RWPE1 (cell line): ENCODE results near the gene PPT1.
A peak's percentile ranks its signal among the peaks of the same experiment; 100 is the strongest.

Source experiments
- CTCF ChIA-PET: fragments of 350-600 bp; sonication (Branson Sonifier 250); formaldehyde crosslinking; extraction: SDS; loops from one replicate; lab custom pipeline; 2021; lab: Yijun Ruan, JAX
- POLR2A ChIA-PET: fragments of 400-600 bp; formaldehyde crosslinking; extraction: SDS; loops from one replicate; lab custom pipeline; 2020; ENCODE audit warnings: antibody characterized with exemption; ENCODE audit not compliant: low non-redundant PET; lab: Yijun Ruan, JAX
- DNase-seq: peaks from one replicate; pipeline ENCODE4 v3.0.0; 2012; ENCODE audit warnings: low spot score
- H3K27ac ChIP-seq: fragments of 450-650 bp; 2 replicates; pipeline ENCODE4 v1.5.1; 2017
- CTCF ChIP-seq: fragments of 450-650 bp; conservative IDR thresholded peaks from 2 replicates; pipeline ENCODE4 v1.5.1; 2017; ENCODE audit warnings: low read depth, mild to moderate bottlenecking

PPT1 gene

GRCh38 chr1:40096977-40097782, at the start of gene PPT1:
Gene PPT1, minus strand, starts transcription at chr1:40097252. Its CDS starts 14 bp downstream, at chr1:40097238.
- ChIA-PET CTCF (interaction anchor here (0.6 kb wide), 1 partner anchor 46 kb away, joined by 5 read pairs; no protein-coding TSS in a partner anchor), POLR2A (no interaction called here)
- no peak for TF ChIP-seq CTCF
- peak; percentile 77 for DNase-seq
- H3K27ac ChIP-seq = peak within 1 kb of the TSS; percentile 62

DNA sequence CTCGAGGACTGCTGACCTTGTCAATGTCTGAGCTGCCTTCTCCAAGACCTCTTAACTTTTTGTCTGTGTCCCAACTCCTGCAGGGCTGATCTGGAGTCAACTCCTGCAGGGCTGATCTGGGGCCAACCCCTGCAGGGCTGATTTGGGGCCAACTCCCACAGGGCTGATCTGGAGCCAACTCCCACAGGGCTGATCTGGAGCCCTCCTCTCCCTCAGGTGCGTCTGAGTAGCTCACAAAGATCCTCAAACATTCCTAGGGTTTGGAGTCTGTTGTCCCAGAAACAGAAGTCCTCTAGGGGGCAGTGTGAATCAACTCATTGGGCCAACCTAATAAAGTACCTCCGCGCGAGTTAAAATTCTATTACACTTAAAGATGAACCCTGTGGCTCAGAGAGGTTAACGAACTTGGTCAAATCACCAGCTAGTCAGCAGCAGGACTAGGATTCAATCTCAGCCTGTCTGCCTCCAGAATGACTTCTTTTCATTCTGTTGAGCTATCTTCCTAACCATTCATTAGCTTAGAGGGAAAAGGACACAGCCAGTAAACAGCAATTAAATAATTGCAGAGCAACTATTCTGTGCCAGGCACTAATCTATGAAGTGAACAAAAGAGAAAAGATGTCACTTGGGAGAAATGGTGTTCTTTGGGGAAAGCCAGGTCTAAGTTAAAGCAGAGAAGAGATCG, 47.0 kb upstream of the PPT1 start:
- peak; percentile 55 for DNase-seq
- TF ChIP-seq CTCF = peak; percentile 73
- no peak overlapping the region for H3K27ac ChIP-seq
- ChIA-PET CTCF (interaction anchor here (0.6 to 1.7 kb wide), 27 partner anchors 10 to 281 kb away, joined by 3 to 38 read pairs (median 4); partner anchors contain the start of genes RLF and TMCO2), POLR2A (no interaction called here)

DNA sequence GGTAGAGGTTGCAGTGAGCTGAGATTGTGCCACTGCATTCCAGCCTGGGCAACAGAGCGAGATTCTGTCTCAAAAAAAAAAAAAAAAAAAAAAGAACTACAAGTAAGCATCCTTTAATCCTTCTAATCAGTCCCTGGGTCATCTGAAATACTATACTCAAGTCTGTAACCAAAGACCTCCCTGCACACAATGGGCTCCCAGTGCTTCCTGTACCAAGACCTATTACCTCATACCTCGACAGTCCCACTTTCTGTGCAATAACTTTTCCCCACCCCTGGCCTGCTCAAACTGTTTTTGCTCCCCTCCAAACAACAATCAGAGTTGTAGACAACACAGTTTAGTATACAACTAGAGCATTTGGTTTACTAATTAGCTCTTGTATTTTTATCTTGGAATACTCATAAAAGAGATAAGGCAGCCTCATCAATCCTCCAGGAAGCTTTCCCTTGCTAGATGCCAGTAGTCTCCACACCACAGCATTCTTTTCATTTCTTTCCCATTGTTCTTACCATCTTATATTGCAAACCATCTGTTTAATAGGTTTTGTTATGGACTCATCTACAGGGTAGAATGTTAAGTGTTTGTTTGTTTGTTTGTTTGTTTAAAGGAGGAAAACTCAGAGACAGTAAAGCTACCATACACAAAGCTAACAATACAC, 45.0 kb upstream of the PPT1 start:
- no peak for DNase-seq
- POLR2A ChIA-PET = no interaction called here
- CTCF ChIA-PET = interaction anchor here (0.7 to 2.0 kb wide), 4 partner anchors 11 to 307 kb away, joined by 3 to 8 read pairs (median 4); no protein-coding TSS in a partner anchor
- no peak overlapping the region for H3K27ac ChIP-seq
- no peak for TF ChIP-seq CTCF

GRCh38 chr1:40140211-40140973, 43.3 kb upstream of the PPT1 start:
- POLR2A ChIA-PET = no interaction called here
- no peak overlapping the region for H3K27ac ChIP-seq
- no peak for TF ChIP-seq CTCF
- CTCF ChIA-PET = interaction anchor here (0.6 to 1.0 kb wide), 2 partner anchors 56 to 198 kb away, joined by 3 to 7 read pairs; no protein-coding TSS in a partner anchor
- DNase-seq = no peak

- ChIA-PET POLR2A (no interaction called here), CTCF (interaction anchor here (0.6 to 2.3 kb wide), 4 partner anchors 10 to 51 kb away, joined by 3 to 9 read pairs (median 4); no protein-coding TSS in a partner anchor)
- no peak overlapping the region for H3K27ac ChIP-seq
- no peak for TF ChIP-seq CTCF
- peak; percentile 8 for DNase-seq
These were observed 36.8 kb upstream of the PPT1 start for GRCh38 chr1:40133839-40134238.
